Thyroid gland (tissue), 4 donors: ENCODE results near the gene FAM47E. TPM values are rescaled to one million over a fixed set of nuclear protein-coding genes. Genes with fewer than 3 reads are reported as not detected.

Experiments
- DNase-seq, 2 donors: peaks; one replicate each; pipeline ENCODE4 v3.0.0-alpha.2; 2019
- H3K27ac ChIP-seq, 3 donors: fragments of 200-600 bp; sonication (generic); 1 replicate in 2 of 3; 2 replicates in 1 of 3; pipeline ENCODE4 v1.5.1; 2016 to 2019; ENCODE audit warnings: mild to moderate bottlenecking in 1 of 3, moderate library complexity in 1 of 3
- H3K27me3 ChIP-seq: fragments of 200-600 bp; sonication (generic); one replicate; pipeline ENCODE4 v1.5.1; 2019
- H3K36me3 ChIP-seq, 2 donors: fragments of 200-600 bp; sonication (generic); one replicate each; pipeline ENCODE4 v1.5.1; 2016 to 2019
- H3K4me1 ChIP-seq, 2 donors: fragments of 200-600 bp; sonication (generic); one replicate each; pipeline ENCODE4 v1.5.1; 2017 to 2019
- H3K4me3 ChIP-seq, 3 donors: fragments of 200-600 bp; sonication (generic); replicated peaks in 1 of 3; 1 replicate in 2 of 3; 2 replicates in 1 of 3; pipeline ENCODE4 v1.5.1; 2016; ENCODE audit warnings: mild to moderate bottlenecking in 1 of 3
- H3K9me3 ChIP-seq: fragments of 200-600 bp; sonication (generic); one replicate; pipeline ENCODE4 v1.5.1; 2017
- POLR2A ChIP-seq, 2 donors: fragments of 450-650 bp; IDR thresholded peaks; one replicate each; pipeline ENCODE4 v1.6.1; 2017; ENCODE audit warnings: antibody characterized with exemption in 2 of 2, mild to moderate bottlenecking in 2 of 2, moderate library complexity in 1 of 2
- WGBS, 2 donors: methylation state at CpG; one replicate each; pipeline ENCODE4 v1.1.5; 2017; 5-methylcytosine and 5-hydroxymethylcytosine counted together
- intact Hi-C: fragments of 100-400 bp; cut with DNase I; formaldehyde crosslinking; loops from one replicate; pipeline ENCODE4 v1.15.1; 2023
- total RNA-seq, 4 donors: library from RNA; depleted of rRNA; stranded (reverse); fragments of >200 nt; gene quantifications; one replicate each; pipeline ENCODE4 v1.2.3, GENCODE V29; 2016
- TF ChIP-seq, protein P1 (sequence below), 6 experiments: fragments of 200-600 bp in 3 of 6; fragments of 450-650 bp in 3 of 6; sonication (generic) in 3 of 6; IDR thresholded peaks; one replicate each; pipeline ENCODE4 v1.5.1; 2016 to 2019; ENCODE audit warnings: antibody characterized with exemption in 6 of 6, mild to moderate bottlenecking in 2 of 6, inconsistent platforms in 1 of 6, moderate library complexity in 1 of 6

FAM47E gene
- total RNA-seq, 4 donors from 2014 or later, result 9.7 to 16.9 (median 13.7) TPM

DNA sequence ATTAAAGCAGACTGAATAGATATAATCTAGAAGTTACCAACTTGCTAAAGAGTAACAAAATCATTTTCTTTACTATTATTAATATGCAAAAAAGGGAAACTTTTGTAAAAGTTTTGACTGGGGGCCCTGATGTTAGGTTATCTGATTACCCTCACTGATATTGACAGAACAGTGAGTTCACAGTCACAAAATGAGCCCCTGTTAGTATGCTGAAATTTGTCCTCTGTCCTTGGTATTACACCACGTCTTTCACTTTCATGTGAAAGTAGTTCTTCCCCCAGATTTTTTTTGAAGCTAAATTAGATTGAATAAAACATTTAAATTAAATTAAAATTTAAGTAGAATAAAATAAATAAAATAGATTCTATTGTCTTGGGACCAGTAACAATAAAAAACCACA, 60.9 kb downstream of the FAM47E start:
- H3K9me3 ChIP-seq, result no peaks in the 10 kb centered on the region
- H3K27me3 ChIP-seq, result no peaks in the 10 kb centered on the region
- H3K4me1 ChIP-seq, result peaks cover 0 to 2% of the 10 kb centered on the region in 2 donors
- H3K36me3 ChIP-seq, result no peaks in the 10 kb centered on the region
- no peak overlapping the region for H3K27ac ChIP-seq
- TF ChIP-seq, protein P1, sequence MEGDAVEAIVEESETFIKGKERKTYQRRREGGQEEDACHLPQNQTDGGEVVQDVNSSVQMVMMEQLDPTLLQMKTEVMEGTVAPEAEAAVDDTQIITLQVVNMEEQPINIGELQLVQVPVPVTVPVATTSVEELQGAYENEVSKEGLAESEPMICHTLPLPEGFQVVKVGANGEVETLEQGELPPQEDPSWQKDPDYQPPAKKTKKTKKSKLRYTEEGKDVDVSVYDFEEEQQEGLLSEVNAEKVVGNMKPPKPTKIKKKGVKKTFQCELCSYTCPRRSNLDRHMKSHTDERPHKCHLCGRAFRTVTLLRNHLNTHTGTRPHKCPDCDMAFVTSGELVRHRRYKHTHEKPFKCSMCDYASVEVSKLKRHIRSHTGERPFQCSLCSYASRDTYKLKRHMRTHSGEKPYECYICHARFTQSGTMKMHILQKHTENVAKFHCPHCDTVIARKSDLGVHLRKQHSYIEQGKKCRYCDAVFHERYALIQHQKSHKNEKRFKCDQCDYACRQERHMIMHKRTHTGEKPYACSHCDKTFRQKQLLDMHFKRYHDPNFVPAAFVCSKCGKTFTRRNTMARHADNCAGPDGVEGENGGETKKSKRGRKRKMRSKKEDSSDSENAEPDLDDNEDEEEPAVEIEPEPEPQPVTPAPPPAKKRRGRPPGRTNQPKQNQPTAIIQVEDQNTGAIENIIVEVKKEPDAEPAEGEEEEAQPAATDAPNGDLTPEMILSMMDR (IDR thresholded peaks at IDR 0.05), result no peak
- TF ChIP-seq POLR2A (IDR thresholded peaks at IDR 0.05), result no peak
- no peak overlapping the region for H3K4me3 ChIP-seq
- no peak for DNase-seq
- intact Hi-C loops, result no loop called here
- 80 to 89% methylated on average over 1 of the region's 1 CpG for WGBS, 2 donors

DNA sequence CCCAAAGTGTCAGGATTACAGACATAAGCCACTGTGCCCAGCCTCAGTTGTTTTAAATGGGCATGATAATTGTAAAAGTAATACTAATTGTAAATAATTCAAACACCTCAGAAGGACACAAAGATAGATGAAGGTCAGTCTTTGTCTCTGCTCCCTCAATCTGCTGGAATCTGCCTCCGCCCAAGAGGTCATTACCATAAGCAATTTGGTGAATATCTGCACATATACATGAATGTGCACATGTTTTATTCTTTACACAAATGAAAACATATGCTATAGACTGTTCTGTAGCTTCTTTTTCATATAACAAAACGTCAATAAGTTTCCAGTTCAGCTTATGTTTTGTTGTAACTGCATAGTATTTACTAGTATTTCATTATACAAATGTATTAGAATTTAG, 62.0 kb downstream of the FAM47E start:
- 89% methylated on average over 2 of the region's 2 CpGs for WGBS, 2 donors
- H3K9me3 ChIP-seq, result no peaks in the 10 kb centered on the region
- H3K4me3 ChIP-seq, result no peak overlapping the region
- no peak for TF ChIP-seq POLR2A (IDR thresholded peaks at IDR 0.05)
- TF ChIP-seq, protein P1 (IDR thresholded peaks at IDR 0.05), result no peak
- intact Hi-C loops, result no loop called here
- no peak overlapping the region for H3K27ac ChIP-seq
- H3K27me3 ChIP-seq, result no peaks in the 10 kb centered on the region
- no peak for DNase-seq
- H3K36me3 ChIP-seq, result no peaks in the 10 kb centered on the region
- no peaks in the 10 kb centered on the region for H3K4me1 ChIP-seq

DNA sequence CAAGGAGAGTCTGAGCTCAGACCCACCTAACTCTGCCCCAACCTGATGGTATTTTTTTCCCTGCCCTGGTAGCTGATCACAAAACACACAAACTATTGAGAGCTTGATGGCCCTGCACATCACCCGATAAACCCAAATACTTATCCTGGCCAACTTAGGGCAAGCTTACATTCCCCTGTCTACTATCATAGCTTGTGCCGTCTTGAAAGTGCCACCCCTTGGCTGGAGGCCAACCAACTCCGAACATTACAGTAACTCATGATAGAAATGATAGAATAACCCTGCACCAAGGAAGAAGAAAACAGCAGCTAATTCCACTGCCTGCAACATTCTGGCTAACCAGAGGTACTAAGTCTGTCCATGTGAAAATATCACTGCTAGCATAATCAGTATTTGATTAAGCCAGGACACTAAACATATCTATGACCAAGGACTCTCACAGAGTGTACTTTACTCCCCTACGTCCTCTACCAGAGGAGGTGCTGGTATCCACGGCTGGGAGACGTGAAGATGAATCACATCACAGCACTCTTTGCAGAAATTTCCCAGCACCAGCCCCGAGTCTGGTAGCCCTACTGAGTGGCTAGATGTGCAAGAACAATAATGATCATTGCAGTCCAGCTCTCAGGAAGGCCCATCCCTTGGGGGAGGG, 63.9 kb downstream of the FAM47E start:
- no peak overlapping the region for H3K4me3 ChIP-seq
- 84 to 85% methylated on average over 6 to 7 of the region's 7 CpGs for WGBS, 2 donors
- no peaks in the 10 kb centered on the region for H3K36me3 ChIP-seq
- intact Hi-C loops, result no loop called here
- no peaks in the 10 kb centered on the region for H3K9me3 ChIP-seq
- no peak for DNase-seq
- H3K4me1 ChIP-seq, result no peaks in the 10 kb centered on the region
- H3K27ac ChIP-seq, result no peak overlapping the region
- no peaks in the 10 kb centered on the region for H3K27me3 ChIP-seq
- TF ChIP-seq, protein P1 (IDR thresholded peaks at IDR 0.05), result no peak
- TF ChIP-seq POLR2A (IDR thresholded peaks at IDR 0.05), result no peak

DNA sequence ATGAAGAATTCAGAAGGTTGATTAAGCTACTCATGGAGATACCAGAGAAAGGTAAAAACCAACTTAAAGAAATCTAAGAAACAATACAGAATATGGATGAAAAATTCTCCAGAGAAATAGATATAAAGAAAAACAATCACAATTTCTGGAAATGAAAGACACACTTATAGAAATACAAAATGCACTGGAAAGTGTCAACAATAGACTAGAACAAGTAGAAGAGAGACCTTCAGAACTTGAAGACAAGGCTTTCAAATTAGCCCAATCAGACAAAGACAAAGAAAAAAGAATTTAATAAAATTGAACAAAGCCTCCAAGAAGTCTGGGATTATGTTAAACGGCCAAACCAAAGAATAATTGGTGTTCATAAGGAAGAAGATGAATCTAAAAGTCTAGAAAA, 64.6 kb downstream of the FAM47E start:
- Histone ChIP-seq H3K4me3 (no peak overlapping the region), H3K9me3 (no peaks in the 10 kb centered on the region), H3K27ac (no peak overlapping the region), H3K4me1 (no peaks in the 10 kb centered on the region), H3K27me3 (no peaks in the 10 kb centered on the region), H3K36me3 (no peaks in the 10 kb centered on the region)
- 89 to 92% methylated on average over 1 of the region's 1 CpG for WGBS, 2 donors
- intact Hi-C loops, result no loop called here
- no peak for DNase-seq
- no peak for TF ChIP-seq POLR2A (IDR thresholded peaks at IDR 0.05)
- TF ChIP-seq, protein P1 (IDR thresholded peaks at IDR 0.05), result no peak

DNA sequence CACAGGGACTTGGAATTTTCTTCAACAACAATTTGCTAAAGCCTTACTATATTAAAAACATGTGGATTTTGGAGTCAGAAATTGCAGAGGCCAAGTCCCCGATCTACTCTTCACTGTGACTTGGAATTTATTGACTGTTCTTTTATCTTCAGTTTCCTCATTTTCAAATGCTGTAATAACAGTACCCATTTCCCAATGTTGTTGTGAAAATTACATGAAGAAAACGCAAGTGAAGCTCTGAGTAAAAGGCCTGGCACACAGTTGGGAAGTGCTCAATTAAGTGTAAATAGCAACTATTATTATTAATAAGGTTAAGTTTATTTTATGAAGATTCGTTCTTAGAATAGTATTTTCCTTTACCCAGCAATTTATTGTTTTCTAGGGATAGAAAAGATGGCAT, 70.7 kb downstream of the FAM47E start:
- 81% methylated on average over 3 of the region's 3 CpGs for WGBS, 2 donors

More for the DNA sequence above, 70.7 kb downstream of the FAM47E start:
- Histone ChIP-seq H3K27ac (no peak overlapping the region), H3K4me3 (no peak overlapping the region), H3K36me3 (no peaks in the 10 kb centered on the region), H3K4me1 (no peaks in the 10 kb centered on the region), H3K27me3 (no peaks in the 10 kb centered on the region), H3K9me3 (no peaks in the 10 kb centered on the region)
- intact Hi-C loops, result no loop called here
- no peak for TF ChIP-seq POLR2A (IDR thresholded peaks at IDR 0.05)
- TF ChIP-seq, protein P1 (IDR thresholded peaks at IDR 0.05), result no peak
- DNase-seq, result no peak
